H1 (cell line): Measurements from ENCODE around the gene THRB. TPM values are rescaled to one million over a fixed set of nuclear protein-coding genes. Genes with fewer than 3 reads are reported as not detected.

ENCODE experiments used
- CTCF ChIA-PET: fragments of 300-600 bp; sonication (Branson Sonifier 250); formaldehyde crosslinking; loops from one replicate; lab custom pipeline; 2021; ENCODE audit not compliant: partially characterized antibody; lab: Charles Lee
- POLR2A ChIA-PET: fragments of 300-600 bp; sonication (Branson Sonifier 250); formaldehyde crosslinking; loops from one replicate; lab custom pipeline; 2021; ENCODE audit warnings: inconsistent platforms; ENCODE audit not compliant: partially characterized antibody; lab: Charles Lee
- DNase-seq, 2 experiments: peaks; one replicate each; pipeline versions ENCODE4 v3.0.0 to v3.0.0-alpha.2; 2010 to 2022; ENCODE audit warnings: low spot score in 2 of 2, low read depth in 1 of 2, mixed read lengths in 1 of 2
- FAIRE-seq: peaks from 2 replicates; lab custom pipeline; 2011; peaks lifted over from hg19 to GRCh38; lab: Jason Lieb, UNC
- H2AFZ ChIP-seq: 2 replicates; pipeline ENCODE4 v1.8.1; 2012; ENCODE audit warnings: low read length, inconsistent platforms
- H2AK5ac ChIP-seq: 2 replicates; pipeline ENCODE4 v1.6.1; 2013; ENCODE audit warnings: low read depth, low read length
- H2BK120ac ChIP-seq: replicated peaks from 2 replicates; pipeline ENCODE3; 2013; ENCODE audit warnings: low read depth, low read length, inconsistent platforms
- H2BK12ac ChIP-seq: 2 replicates; pipeline ENCODE4 v1.6.1; 2013; ENCODE audit warnings: low read depth, low read length
- H2BK15ac ChIP-seq: 2 replicates; pipeline ENCODE4 v1.6.1; 2013; ENCODE audit warnings: low read length
- H2BK20ac ChIP-seq: 2 replicates; pipeline ENCODE4 v1.6.1; 2013; ENCODE audit warnings: low read length
- H2BK5ac ChIP-seq: 2 replicates; pipeline ENCODE4 v1.6.1; 2013; ENCODE audit warnings: low read depth, low read length
- H3K14ac ChIP-seq: 2 replicates; pipeline ENCODE4 v1.6.1; 2013; ENCODE audit warnings: inconsistent platforms; ENCODE audit not compliant: insufficient read length
- H3K18ac ChIP-seq: 2 replicates; pipeline ENCODE4 v1.6.1; 2013; ENCODE audit warnings: low read length; ENCODE audit errors: extremely low read depth
- H3K23ac ChIP-seq: 2 replicates; pipeline ENCODE4 v1.6.1; 2013; ENCODE audit warnings: inconsistent platforms; ENCODE audit not compliant: insufficient read length
- H3K23me2 ChIP-seq: 2 replicates; pipeline ENCODE4 v1.6.1; 2013; ENCODE audit warnings: low read depth, low read length
- H3K27ac ChIP-seq: 2 replicates; pipeline ENCODE4 v1.6.1; 2011; ENCODE audit warnings: low read depth, low read length, inconsistent platforms
- H3K27me3 ChIP-seq, 4 experiments: replicated peaks in 1 of 4; 1 replicate in 1 of 4; 2 replicates in 3 of 4; pipeline versions ENCODE4 v1.6.1 to v1.8.1; 2011 to 2013; ENCODE audit warnings: low read length in 3 of 4, mild to moderate bottlenecking in 3 of 4, inconsistent platforms in 2 of 4, mixed read lengths in 2 of 4, moderate library complexity in 1 of 4; ENCODE audit not compliant: control insufficient read depth in 3 of 4, insufficient read depth in 3 of 4; ENCODE audit errors: extremely low read depth in 1 of 4
- H3K36me3 ChIP-seq, 4 experiments: 2 replicates each; pipeline versions ENCODE4 v1.6.1 to v1.8.1; 2011 to 2013; ENCODE audit warnings: mild to moderate bottlenecking in 4 of 4, low read length in 3 of 4, moderate library complexity in 2 of 4, control low read depth in 1 of 4, inconsistent platforms in 1 of 4; ENCODE audit not compliant: insufficient read depth in 4 of 4, control insufficient read depth in 2 of 4
- H3K4ac ChIP-seq: replicated peaks from 2 replicates; pipeline ENCODE3; 2013; ENCODE audit warnings: low read length, low read depth, mixed read lengths, inconsistent platforms; ENCODE audit not compliant: insufficient read length
- H3K4me1 ChIP-seq, 4 experiments: replicated peaks in 1 of 4; 1 replicate in 1 of 4; 2 replicates in 3 of 4; pipeline versions ENCODE4 v1.6.1 to v1.8.1; 2011 to 2013; ENCODE audit warnings: low read length in 3 of 4, inconsistent platforms in 2 of 4, mixed read lengths in 1 of 4; ENCODE audit not compliant: insufficient read depth in 4 of 4, control insufficient read depth in 3 of 4
- H3K4me2 ChIP-seq, 2 experiments: 2 replicates each; pipeline versions ENCODE4 v1.6.1 to v1.8.1; 2011 to 2013; ENCODE audit warnings: low read depth in 2 of 2, low read length in 2 of 2, control low read depth in 1 of 2, inconsistent platforms in 1 of 2, mild to moderate bottlenecking in 1 of 2; ENCODE audit not compliant: insufficient read depth in 1 of 2
- H3K4me3 ChIP-seq, 4 experiments: fragments of 200-600, 300-600 bp in 1 of 4; sonication (generic), shearing (Covaris generic), sonication (Bioruptor Twin) in 1 of 4; 2 replicates each; pipeline versions ENCODE4 v1.5.1 to v1.8.1; 2011 to 2016; ENCODE audit warnings: low read length in 4 of 4, low read depth in 3 of 4, control low read depth in 2 of 4, inconsistent platforms in 2 of 4, mild to moderate bottlenecking in 2 of 4, mixed read lengths in 1 of 4, moderate library complexity in 1 of 4; ENCODE audit not compliant: insufficient read depth in 2 of 4; ENCODE audit errors: extremely low read depth in 1 of 4
- H3K56ac ChIP-seq: replicated peaks from 2 replicates; pipeline ENCODE3; 2013; ENCODE audit warnings: low read depth, mild to moderate bottlenecking, mixed read lengths, low read length, inconsistent platforms; ENCODE audit not compliant: insufficient read length
- H3K79me1 ChIP-seq: 2 replicates; pipeline ENCODE4 v1.6.1; 2013; ENCODE audit warnings: low read depth, low read length, control low read depth
- H3K79me2 ChIP-seq, 2 experiments: 2 replicates each; pipeline versions ENCODE4 v1.6.1 to v1.8.1; 2012 to 2013; ENCODE audit warnings: low read length in 2 of 2, mild to moderate bottlenecking in 2 of 2, inconsistent platforms in 1 of 2; ENCODE audit not compliant: insufficient read depth in 2 of 2, control insufficient read depth in 1 of 2
- H3K9ac ChIP-seq, 4 experiments: replicated peaks in 1 of 4; 1 replicate in 1 of 4; 2 replicates in 3 of 4; pipeline versions ENCODE4 v1.6.1 to v1.8.1; 2011 to 2013; ENCODE audit warnings: low read depth in 3 of 4, low read length in 3 of 4, control low read depth in 2 of 4, mild to moderate bottlenecking in 2 of 4, moderate library complexity in 2 of 4, inconsistent platforms in 1 of 4; ENCODE audit errors: extremely low read depth in 1 of 4
- H3K9me3 ChIP-seq, 2 experiments: 2 replicates each; pipeline versions ENCODE4 v1.6.1 to v1.8.1; 2012 to 2013; ENCODE audit warnings: mild to moderate bottlenecking in 2 of 2, moderate library complexity in 2 of 2, control low read depth in 1 of 2, inconsistent platforms in 1 of 2, low read depth in 1 of 2, low read length in 1 of 2, mixed read lengths in 1 of 2; ENCODE audit not compliant: insufficient read depth in 2 of 2
- H4K20me1 ChIP-seq, 2 experiments: replicated peaks in 1 of 2; 2 replicates each; pipeline versions ENCODE3 to v1.8.1; 2011 to 2013; ENCODE audit warnings: inconsistent platforms in 2 of 2, low read length in 2 of 2, mild to moderate bottlenecking in 1 of 2; ENCODE audit not compliant: insufficient read depth in 2 of 2, control insufficient read depth in 1 of 2
- H4K5ac ChIP-seq: 2 replicates; pipeline ENCODE4 v1.6.1; 2013; ENCODE audit warnings: low read length, low read depth, mixed read lengths, inconsistent platforms; ENCODE audit not compliant: insufficient read length
- H4K8ac ChIP-seq: 2 replicates; pipeline ENCODE4 v1.8.0; 2013; ENCODE audit warnings: mild to moderate bottlenecking, moderate library complexity, low read length, inconsistent platforms; ENCODE audit not compliant: insufficient read depth; ENCODE audit errors: extremely low read depth
- H4K91ac ChIP-seq: replicated peaks from 2 replicates; pipeline ENCODE3; 2013; ENCODE audit warnings: low read length, mixed read lengths, inconsistent platforms; ENCODE audit not compliant: insufficient read length
- ASH2L ChIP-seq: fragments of 200-600, 300-600 bp; sonication (generic); IDR thresholded peaks from one replicate; pipeline ENCODE4 v1.7.1; 2017; ENCODE audit warnings: low read length
- BACH1 ChIP-seq: IDR thresholded peaks from 2 replicates; pipeline ENCODE4 v1.6.1; 2012; ENCODE audit warnings: low read length, improper control_type of control experiment
- CREB1 ChIP-seq: IDR thresholded peaks from 2 replicates; pipeline ENCODE4 v1.6.1; 2012; ENCODE audit warnings: inconsistent platforms
- EGR1 ChIP-seq: IDR thresholded peaks from 2 replicates; pipeline ENCODE4 v1.6.1; 2011; ENCODE audit warnings: low read depth, low read length, borderline replicate concordance
- WGBS, 2 experiments: shearing (Covaris generic) in 1 of 2; methylation state at CpG; one replicate each; pipeline versions ENCODE4 v1.1.6 to v1.1.7; 2013 to 2015; ENCODE audit warnings: low lambda C conversion rate in 2 of 2, mixed read lengths in 2 of 2, inconsistent platforms in 1 of 2, low coverage in 1 of 2, missing lambda C conversion rate in 1 of 2; ENCODE audit not compliant: insufficient replicate concordance in 2 of 2, insufficient coverage in 1 of 2, insufficient read length in 1 of 2; ENCODE audit errors: extremely low coverage in 1 of 2, missing lambda C conversion rate in 1 of 2; 5-methylcytosine and 5-hydroxymethylcytosine counted together
- polyA plus RNA-seq, 7 experiments: library from polyadenylated mRNA; depleted of rRNA in 3 of 7; stranded (reverse) in 5 of 7; unstranded in 2 of 7; fragments of >200 nt in 5 of 7; fragments of 200-250 nt in 2 of 7; gene quantifications; 1 replicate in 5 of 7; 2 replicates in 1 of 7; 4 replicates in 1 of 7; pipeline versions ENCODE4 v1.2.1 to v1.2.3, GENCODE V29; 2011 to 2013; ENCODE audit warnings: missing spikeins in 2 of 7, mixed read lengths in 2 of 7
- total RNA-seq: library from RNA; stranded (reverse); fragmentation: NEBNext Ultra II Directional; extraction: Animal tissue kit (Norgen Biotek cat#: 25700); gene quantifications from 2 replicates; pipeline ENCODE4 v1.2.1, GENCODE V29; 2021

Gene THRB
- total and polyA plus RNA-seq, 2 of the 8 experiments (the other 6 are each of a cell fraction or from before 2014, with no cell fraction given) = 0.98 to 3.9 TPM

DNA sequence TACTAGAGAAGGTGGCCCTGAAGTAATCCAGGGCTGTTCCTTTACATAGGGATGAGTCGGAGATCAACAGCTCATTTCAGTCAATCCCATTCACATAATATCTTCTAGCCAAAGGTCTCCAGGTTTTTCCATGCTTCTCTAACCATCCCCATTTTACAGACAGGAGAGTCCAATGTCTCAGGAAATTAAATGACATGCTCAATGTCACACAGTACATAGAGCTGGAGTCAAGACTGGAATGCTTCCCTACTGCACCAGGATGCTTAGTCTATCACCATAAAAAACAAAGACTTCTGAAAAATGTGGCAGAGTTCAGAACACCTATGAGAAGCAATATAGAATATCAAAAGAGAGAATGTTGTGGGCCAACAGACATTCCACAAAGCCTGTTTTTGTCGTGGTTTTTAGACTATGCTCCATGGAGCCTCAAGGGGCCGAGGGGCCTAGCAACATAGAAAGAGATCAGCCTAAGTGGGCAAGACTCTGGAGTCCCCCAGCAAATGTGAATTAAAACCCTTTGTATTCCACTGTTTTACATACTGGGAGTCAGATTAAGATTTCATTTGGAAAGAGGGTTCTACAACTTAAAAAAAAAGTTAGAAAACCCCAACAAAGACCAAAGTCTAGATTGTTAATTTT, 122.0 kb downstream of the THRB start:
- Histone ChIP-seq H3K36me3 (no peaks in the 10 kb centered on the region), H4K5ac (no peak overlapping the region), H3K23ac (no peak overlapping the region), H3K4me2 (no peak overlapping the region), H2AFZ (no peak overlapping the region), H3K9me3 (no peaks in the 10 kb centered on the region), H4K8ac (no peak overlapping the region), H3K4me3 (no peak overlapping the region), H2AK5ac (no peak overlapping the region), H3K23me2 (no peaks in the 10 kb centered on the region), H3K27me3 (no peaks in the 10 kb centered on the region), H2BK5ac (no peak overlapping the region), H2BK15ac (no peak overlapping the region), H4K91ac (no peak overlapping the region), H2BK120ac (no peak overlapping the region), H3K79me2 (no peaks in the 10 kb centered on the region), H3K14ac (no peak overlapping the region), H2BK20ac (no peak overlapping the region), H4K20me1 (no peaks in the 10 kb centered on the region), H3K9ac (no peak overlapping the region), H3K27ac (no peak overlapping the region), H3K56ac (no peak overlapping the region), H3K18ac (no peak overlapping the region), H3K79me1 (no peaks in the 10 kb centered on the region), H3K4ac (no peak overlapping the region), H3K4me1 (no peaks in the 10 kb centered on the region), H2BK12ac (no peak overlapping the region)
- DNase-seq (no peak), FAIRE-seq (no peak)
- 74% methylated on average over 3 of the region's 3 CpGs; no CpG with 5 or more reads in 1 of the 2 experiments for WGBS, 2 experiments
- ChIA-PET CTCF (interaction anchor here (1.1 to 1.4 kb wide), 2 partner anchors 13 to 22 kb away, joined by 3 to 4 read pairs; no protein-coding TSS in a partner anchor), POLR2A (no interaction called here)
- TF ChIP-seq CREB1 (no peak), EGR1 (no peak), BACH1 (no peak), ASH2L (no peak)
